Kidney epithelial cell (primary cell): ENCODE data around the gene HDAC9. TPM values are rescaled to one million over a fixed set of nuclear protein-coding genes. Genes with fewer than 3 reads are reported as not detected.

Experiments used
- DNase-seq: peaks from one replicate; pipeline ENCODE4 v3.0.0-alpha.2; 2010; ENCODE audit warnings: low read depth
- H3K27me3 ChIP-seq: 2 replicates; pipeline ENCODE4 v1.6.0; 2011; ENCODE audit warnings: low read length; ENCODE audit not compliant: control insufficient read depth, insufficient read depth
- H3K36me3 ChIP-seq: 2 replicates; pipeline ENCODE4 v1.5.1; 2011; ENCODE audit warnings: low read length; ENCODE audit not compliant: control insufficient read depth, insufficient read depth
- H3K4me3 ChIP-seq: 2 replicates; pipeline ENCODE4 v1.5.1; 2011; ENCODE audit warnings: low read depth, mild to moderate bottlenecking, control low read depth, low read length
- CTCF ChIP-seq: IDR thresholded peaks from 2 replicates; pipeline ENCODE4 v1.5.1; 2011; ENCODE audit warnings: mild to moderate bottlenecking, moderate library complexity, low read length, control low read depth, inconsistent platforms; ENCODE audit not compliant: insufficient read depth, poor library complexity, severe bottlenecking
- total RNA-seq: library from RNA; depleted of rRNA; stranded (reverse); fragments of >200 nt; gene quantifications from 2 replicates; pipeline ENCODE4 v1.2.3, GENCODE V29; 2015

The HDAC9 gene
- total RNA-seq, 1 donor from 2014 or later: 84.5 TPM

- no peaks in the 10 kb centered on the region for H3K36me3 ChIP-seq
- no peaks in the 10 kb centered on the region for H3K27me3 ChIP-seq
- DNase-seq: no peak
- no peak overlapping the region for H3K4me3 ChIP-seq
- TF ChIP-seq CTCF: no peak
These were observed 33.7 kb downstream of the HDAC9 start for GRCh38 chr7:18529239-18529638.

- Histone ChIP-seq H3K36me3 (no peaks in the 10 kb centered on the region), H3K27me3 (no peaks in the 10 kb centered on the region), H3K4me3 (no peak overlapping the region)
- DNase-seq: no peak
- TF ChIP-seq CTCF: no peak
These were observed 35.0 kb downstream of the HDAC9 start for GRCh38 chr7:18530224-18531179.

GRCh38 chr7:18531539-18531938, 36.0 kb downstream of the HDAC9 start:
- no peak overlapping the region for H3K4me3 ChIP-seq
- no peaks in the 10 kb centered on the region for H3K36me3 ChIP-seq

GRCh38 chr7:18532813-18533212, 37.3 kb downstream of the HDAC9 start:
- H3K4me3 ChIP-seq: no peak overlapping the region
- no peaks in the 10 kb centered on the region for H3K36me3 ChIP-seq
- no peak for DNase-seq
- no peak for TF ChIP-seq CTCF
- H3K27me3 ChIP-seq: no peaks in the 10 kb centered on the region

More at GRCh38 chr7:18531539-18531938, 36.0 kb downstream of the HDAC9 start:
- no peaks in the 10 kb centered on the region for H3K27me3 ChIP-seq
- TF ChIP-seq CTCF: no peak
- DNase-seq: no peak

GRCh38 chr7:18534481-18534880, 38.9 kb downstream of the HDAC9 start:
- H3K4me3 ChIP-seq: no peak overlapping the region
- TF ChIP-seq CTCF: no peak
- H3K36me3 ChIP-seq: no peaks in the 10 kb centered on the region
- DNase-seq: no peak
- H3K27me3 ChIP-seq: no peaks in the 10 kb centered on the region
